BLaER1 treated with 17β-estradiol and CSF1 and Interleukin-3, amounts not matched to agents 10 nM and 100 nM (cell line): Measurements from ENCODE around the gene STEAP3.
"Not testable (repeated sequence)": the region's sequence is repeated elsewhere in the genome, so short reads cannot be mapped to it uniquely, and the experiment has no call there.

Experiments used
- H3K27ac ChIP-seq, 11 experiments: shearing (Covaris generic); formaldehyde crosslinking; 2 replicates each; pipeline ENCODE4 v1.8.1; 2022
- H3K27me3 ChIP-seq, 11 experiments: shearing (Covaris generic); formaldehyde crosslinking; 2 replicates each; pipeline ENCODE4 v1.8.1; 2022
- H3K36me3 ChIP-seq, 11 experiments: shearing (Covaris generic); formaldehyde crosslinking; 2 replicates each; pipeline ENCODE4 v1.8.1; 2022
- H3K4me1 ChIP-seq, 10 experiments: shearing (Covaris generic); formaldehyde crosslinking; 2 replicates each; pipeline ENCODE4 v1.8.1; 2022
- H3K4me2 ChIP-seq, 11 experiments: shearing (Covaris generic); formaldehyde crosslinking; 2 replicates each; pipeline ENCODE4 v1.8.1; 2022
- H3K4me3 ChIP-seq, 10 experiments: shearing (Covaris generic); formaldehyde crosslinking; 2 replicates each; pipeline ENCODE4 v1.8.1; 2022
- H3K9ac ChIP-seq, 11 experiments: shearing (Covaris generic); formaldehyde crosslinking; 2 replicates each; pipeline ENCODE4 v1.8.1; 2022
- H3K9me3 ChIP-seq, 11 experiments: shearing (Covaris generic); formaldehyde crosslinking; replicated peaks in 1 of 11; 2 replicates each; pipeline ENCODE4 v1.8.1; 2022
- H4K20me1 ChIP-seq, 11 experiments: shearing (Covaris generic); formaldehyde crosslinking; 2 replicates each; pipeline ENCODE4 v1.8.1; 2022
- Cebpa-rat ChIP-seq, 11 experiments: shearing (Covaris generic); IDR thresholded peaks; 2 replicates each; pipeline ENCODE4 v1.8.1; 2022

STEAP3 gene

DNA sequence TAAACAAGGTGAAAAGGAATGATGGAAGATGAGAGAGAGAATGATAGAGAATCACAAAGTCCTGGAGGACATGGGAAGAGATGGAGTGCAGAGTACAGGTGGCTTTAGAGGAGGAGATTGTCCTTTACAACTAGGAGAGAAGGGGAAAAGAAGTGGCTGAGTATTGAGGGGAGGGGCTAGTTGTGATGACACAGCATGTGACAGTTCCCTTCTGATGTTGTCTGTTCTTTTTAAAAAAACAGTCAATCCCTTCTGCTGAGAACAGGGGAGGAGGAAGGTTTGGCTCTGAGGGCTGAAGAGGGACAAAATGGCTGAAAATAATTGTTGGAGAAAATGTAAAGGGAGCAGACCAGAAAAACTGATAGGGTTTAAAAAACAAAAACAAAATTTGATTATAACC, 44.0 kb downstream of the STEAP3 start:
- Histone ChIP-seq H3K27me3 (no peaks in the 10 kb centered on the region), H3K9me3 (peaks cover 6 to 21% (median 15%) of the 10 kb centered on the region in 11 experiments; a peak in 21 of 22 replicates), H4K20me1 (no peaks in the 10 kb centered on the region), H3K4me3 (no peak overlapping the region), H3K4me1 (peaks cover 12 to 36% (median 29%) of the 10 kb centered on the region in 10 experiments), H3K4me2 (peak overlapping the region; percentile 2 to 46 (median 36); a peak in 13 of 22 replicates), H3K27ac (no peak overlapping the region), H3K36me3 (peaks cover 0 to 27% (median 0%) of the 10 kb centered on the region in 11 experiments; a peak in 5 of 22 replicates), H3K9ac (no peak overlapping the region)
- TF ChIP-seq Cebpa-rat (IDR thresholded peaks at IDR 0.05): no peak

DNA sequence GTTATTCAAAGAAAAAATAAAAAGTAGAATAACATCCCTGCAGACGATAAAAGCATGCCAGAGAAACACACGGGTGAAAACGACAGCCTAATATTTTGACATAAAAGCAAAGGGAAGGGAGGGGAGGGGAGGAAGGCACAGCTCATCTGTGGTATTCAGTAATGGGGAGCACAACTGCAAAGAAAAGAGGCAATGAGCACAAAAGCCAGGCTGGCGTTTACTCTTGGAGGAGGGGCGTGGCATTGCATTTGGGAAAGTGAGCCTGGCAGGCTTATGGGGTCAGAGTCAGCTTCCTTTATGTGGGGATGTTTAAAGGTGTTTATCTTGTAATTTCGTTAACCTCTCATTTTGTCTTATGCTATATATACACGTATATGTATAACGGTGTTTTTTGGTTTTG, 53.2 kb downstream of the STEAP3 start:
- no peaks in the 10 kb centered on the region for H3K27me3 ChIP-seq
- H4K20me1 ChIP-seq: no peaks in the 10 kb centered on the region
- H3K27ac ChIP-seq: no peak overlapping the region
- no peak for TF ChIP-seq Cebpa-rat (IDR thresholded peaks at IDR 0.05)
- H3K9ac ChIP-seq: no peak overlapping the region
- no peak overlapping the region for H3K4me3 ChIP-seq
- no peaks in the 10 kb centered on the region for H3K36me3 ChIP-seq
- peaks cover 0 to 4% (median 0%) of the 10 kb centered on the region in 11 experiments; a peak in 1 of 22 replicates for H3K9me3 ChIP-seq
- no peak overlapping the region; a peak in 2 of 22 replicates for H3K4me2 ChIP-seq
- peaks cover 6 to 23% (median 8%) of the 10 kb centered on the region in 10 experiments; a peak in 14 of 20 replicates for H3K4me1 ChIP-seq

DNA sequence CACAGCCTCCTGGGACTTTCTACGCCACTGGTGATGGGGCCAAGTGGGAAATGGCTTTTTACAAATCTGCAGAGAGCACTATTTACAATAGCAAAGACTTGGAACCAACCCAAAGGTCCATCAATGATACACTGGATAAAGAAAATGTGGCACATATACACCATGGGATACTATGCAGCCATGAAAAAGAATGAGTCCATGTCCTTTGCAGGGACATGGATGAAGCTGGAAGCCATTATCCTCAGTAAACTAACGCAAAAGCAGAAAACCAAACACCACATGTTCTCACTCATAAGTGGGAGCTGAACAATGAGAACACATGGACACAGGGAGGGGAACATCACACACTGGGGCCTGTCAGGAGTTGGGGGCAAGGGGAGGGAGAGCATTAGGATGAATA, 54.8 kb downstream of the STEAP3 start:
- not testable (repeated sequence) for H3K4me2 ChIP-seq, H3K9me3 ChIP-seq, H3K36me3 ChIP-seq, H3K9ac ChIP-seq, H3K27ac ChIP-seq, H4K20me1 ChIP-seq, H3K4me3 ChIP-seq, H3K27me3 ChIP-seq
- H3K4me1 ChIP-seq: peaks cover 7 to 38% (median 22%) of the 10 kb centered on the region in 10 experiments; a peak in 16 of 20 replicates

DNA sequence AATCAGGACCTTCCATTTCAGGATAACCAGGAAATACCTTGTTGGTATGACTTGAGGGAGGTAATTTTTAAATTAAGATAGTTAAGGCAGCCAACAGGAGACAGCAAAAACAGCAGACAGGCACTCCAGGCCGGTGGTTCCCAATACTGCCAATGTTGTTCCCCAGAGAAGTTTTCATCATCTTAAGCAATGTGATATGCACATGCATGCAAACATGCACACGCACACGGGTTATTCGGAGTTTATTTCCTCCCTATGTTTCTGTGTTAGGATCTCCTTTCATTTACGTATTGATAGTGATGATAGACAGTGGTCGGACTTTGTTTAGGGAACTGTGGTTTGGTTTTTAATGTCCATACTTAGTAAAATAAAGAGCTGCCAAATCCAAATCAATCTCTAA, 55.3 kb downstream of the STEAP3 start:
- no peak for TF ChIP-seq Cebpa-rat (IDR thresholded peaks at IDR 0.05)
- no peaks in the 10 kb centered on the region for H4K20me1 ChIP-seq
- H3K4me2 ChIP-seq: no peak overlapping the region
- peaks cover 7 to 44% (median 26%) of the 10 kb centered on the region in 10 experiments; a peak in 16 of 20 replicates for H3K4me1 ChIP-seq
- H3K27ac ChIP-seq: no peak overlapping the region
- H3K36me3 ChIP-seq: no peaks in the 10 kb centered on the region
- no peaks in the 10 kb centered on the region for H3K27me3 ChIP-seq
- no peak overlapping the region for H3K9ac ChIP-seq
- H3K4me3 ChIP-seq: no peak overlapping the region
- H3K9me3 ChIP-seq: peaks cover 0 to under 1% (median 0%) of the 10 kb centered on the region in 11 experiments; a peak in 1 of 22 replicates

DNA sequence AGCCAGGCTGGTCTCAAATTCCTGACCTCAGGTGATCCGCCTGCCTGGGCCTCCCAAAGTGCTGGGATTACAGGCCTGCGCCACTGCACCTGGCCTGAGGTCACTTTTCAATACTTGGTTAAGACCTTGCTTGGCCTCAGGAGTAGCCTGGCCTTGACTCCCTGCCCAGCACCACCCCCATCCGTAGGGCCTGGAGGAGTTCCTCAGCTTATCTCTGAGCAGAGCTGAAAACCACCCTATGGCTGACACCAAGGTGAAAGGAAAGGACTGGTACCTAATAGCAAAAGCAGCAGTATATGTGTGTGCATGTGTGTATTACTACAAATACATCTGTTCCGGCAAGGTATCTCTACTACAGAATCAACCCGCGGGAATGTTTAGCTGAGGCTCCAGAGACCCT, 56.0 kb downstream of the STEAP3 start:
- Histone ChIP-seq H3K4me3 (no peak overlapping the region), H4K20me1 (no peaks in the 10 kb centered on the region), H3K27ac (no peak overlapping the region), H3K4me2 (no peak overlapping the region), H3K9me3 (no peaks in the 10 kb centered on the region), H3K27me3 (no peaks in the 10 kb centered on the region), H3K36me3 (no peaks in the 10 kb centered on the region), H3K9ac (no peak overlapping the region), H3K4me1 (peaks cover 7 to 50% (median 31%) of the 10 kb centered on the region in 10 experiments; a peak in 16 of 20 replicates)
- no peak for TF ChIP-seq Cebpa-rat (IDR thresholded peaks at IDR 0.05)

DNA sequence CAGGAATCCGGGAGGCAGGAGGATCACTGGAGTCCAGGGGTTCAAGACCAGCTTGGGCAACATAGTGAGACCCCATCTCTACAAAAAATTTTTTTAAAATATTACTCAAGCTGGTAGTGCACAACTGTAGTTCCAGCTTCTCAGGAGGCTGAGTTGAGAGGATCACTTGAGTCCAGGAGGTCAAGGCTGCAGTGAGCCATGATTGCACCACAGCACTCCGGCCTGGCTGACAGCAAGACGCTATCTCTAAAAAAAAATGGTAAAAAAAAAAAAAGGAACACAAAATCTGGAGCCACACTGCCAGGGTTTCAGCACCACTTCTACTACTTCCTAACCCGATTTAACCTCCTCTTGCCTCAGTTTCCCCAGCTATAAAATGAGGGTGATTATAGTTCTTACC, 57.0 kb downstream of the STEAP3 start:
- no peak overlapping the region for H3K4me3 ChIP-seq
- no peak for TF ChIP-seq Cebpa-rat (IDR thresholded peaks at IDR 0.05)
- H3K9ac ChIP-seq: no peak overlapping the region
- no peak overlapping the region for H3K27ac ChIP-seq
- H3K9me3 ChIP-seq: no peaks in the 10 kb centered on the region
- no peaks in the 10 kb centered on the region for H3K27me3 ChIP-seq
- H3K4me2 ChIP-seq: peak overlapping the region in 6 of 11 experiments; percentile 1 to 31 (median 16); a peak in 1 of 22 replicates
- peaks cover 7 to 50% (median 31%) of the 10 kb centered on the region in 10 experiments; a peak in 16 of 20 replicates for H3K4me1 ChIP-seq
- no peaks in the 10 kb centered on the region for H4K20me1 ChIP-seq
- no peaks in the 10 kb centered on the region for H3K36me3 ChIP-seq

DNA sequence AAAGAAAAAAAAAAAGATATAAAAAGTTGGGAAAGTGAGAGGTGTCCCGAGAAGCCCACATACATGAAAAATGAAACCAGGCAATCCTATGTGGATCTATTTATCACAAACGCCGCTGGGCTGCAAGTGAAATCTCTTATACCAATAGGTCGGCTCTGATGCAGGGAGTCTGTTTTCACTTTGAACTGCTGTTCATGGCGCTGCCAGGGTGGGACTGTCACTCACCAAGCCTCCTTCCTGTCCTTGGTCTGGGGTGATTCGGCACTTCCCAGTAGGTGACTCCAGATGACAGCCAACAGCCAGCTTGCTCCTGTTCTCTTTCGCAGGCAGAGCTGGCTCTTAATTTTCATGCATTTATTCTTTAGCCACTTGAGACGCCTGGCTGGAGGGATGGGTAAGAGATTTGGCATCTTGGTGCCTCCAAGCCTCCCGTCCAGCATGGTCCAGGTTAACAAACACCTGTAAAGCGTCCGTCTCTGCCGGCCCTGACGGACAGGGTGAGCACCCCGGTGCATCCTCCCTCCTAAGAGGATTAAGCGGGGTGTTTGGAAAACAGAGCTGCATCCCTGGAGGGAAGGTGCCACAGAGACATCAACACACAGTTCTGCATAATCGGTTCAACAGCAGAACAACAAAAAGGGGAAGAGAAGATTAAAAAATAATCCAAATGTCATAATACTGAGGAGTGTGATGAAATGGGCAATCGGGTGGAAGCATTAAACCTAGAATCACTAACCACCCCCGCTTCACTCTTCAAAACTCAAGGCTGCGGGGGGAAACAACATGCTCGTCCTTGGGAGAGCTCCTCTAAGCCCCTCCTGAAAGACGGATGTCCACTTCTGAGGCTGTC, 58.7 kb downstream of the STEAP3 start:
- no peaks in the 10 kb centered on the region for H3K9me3 ChIP-seq
- H3K4me1 ChIP-seq: peaks cover 7 to 42% (median 29%) of the 10 kb centered on the region in 10 experiments; a peak in 16 of 20 replicates
- peak in 1 of 11 experiments; percentile 55; a peak in 2 of 22 replicates for TF ChIP-seq Cebpa-rat (IDR thresholded peaks at IDR 0.05)
- H3K27me3 ChIP-seq: no peaks in the 10 kb centered on the region
- H4K20me1 ChIP-seq: no peaks in the 10 kb centered on the region
- peak overlapping the region in 6 of 11 experiments; percentile 8 to 75 (median 51); a peak in 10 of 22 replicates for H3K27ac ChIP-seq
- H3K9ac ChIP-seq: peak overlapping the region in 3 of 11 experiments; percentile 3 to 31 (median 15); a peak in 3 of 22 replicates
- H3K4me2 ChIP-seq: peak overlapping the region in 8 of 11 experiments; percentile 25 to 83 (median 63); a peak in 14 of 22 replicates
- peak overlapping the region in 1 of 10 experiments; percentile 23; a peak in 1 of 20 replicates for H3K4me3 ChIP-seq
- no peaks in the 10 kb centered on the region for H3K36me3 ChIP-seq

DNA sequence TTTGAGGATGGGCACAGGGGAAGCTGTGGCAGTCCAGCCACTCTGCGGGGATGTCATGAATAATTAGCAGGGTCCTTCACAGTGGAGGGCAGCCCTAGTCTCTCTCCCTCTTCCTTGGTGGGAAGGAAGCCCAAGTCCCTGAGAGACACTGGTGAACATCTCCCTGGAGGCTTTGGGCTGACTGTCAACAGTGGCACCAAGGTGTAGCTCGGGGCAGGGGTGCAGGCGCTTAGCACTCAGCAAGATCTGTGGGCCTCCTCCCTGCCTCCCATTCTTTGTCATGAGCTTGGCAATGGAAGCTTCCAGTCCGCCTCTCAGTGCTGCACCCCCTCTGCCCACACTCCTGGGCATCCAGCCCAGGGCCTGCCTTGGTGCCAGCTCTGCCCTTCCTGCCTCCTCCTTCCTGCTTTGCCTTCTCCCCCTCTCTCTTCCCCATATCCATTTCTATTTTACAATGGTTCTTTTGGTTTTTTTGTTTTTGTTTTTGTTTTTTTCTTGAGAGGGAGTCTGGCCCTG, 59.4 kb downstream of the STEAP3 start:
- H3K4me2 ChIP-seq: peak overlapping the region in 8 of 11 experiments; percentile 25 to 83 (median 63); a peak in 14 of 22 replicates
- no peaks in the 10 kb centered on the region for H3K36me3 ChIP-seq
- peaks cover 7 to 42% (median 29%) of the 10 kb centered on the region in 10 experiments; a peak in 16 of 20 replicates for H3K4me1 ChIP-seq
- no peak for TF ChIP-seq Cebpa-rat (IDR thresholded peaks at IDR 0.05)
- no peaks in the 10 kb centered on the region for H3K27me3 ChIP-seq
- peak overlapping the region in 3 of 11 experiments; percentile 3 to 31 (median 15); a peak in 3 of 22 replicates for H3K9ac ChIP-seq
- 0 out of 20 replicates have a peak overlapping the region, but pooled peaks of 1 of the 10 experiments have one; percentile 23 for H3K4me3 ChIP-seq
- no peaks in the 10 kb centered on the region for H3K9me3 ChIP-seq
- no peaks in the 10 kb centered on the region for H4K20me1 ChIP-seq
- peak overlapping the region in 7 of 11 experiments; percentile 8 to 75 (median 40); a peak in 11 of 22 replicates for H3K27ac ChIP-seq

DNA sequence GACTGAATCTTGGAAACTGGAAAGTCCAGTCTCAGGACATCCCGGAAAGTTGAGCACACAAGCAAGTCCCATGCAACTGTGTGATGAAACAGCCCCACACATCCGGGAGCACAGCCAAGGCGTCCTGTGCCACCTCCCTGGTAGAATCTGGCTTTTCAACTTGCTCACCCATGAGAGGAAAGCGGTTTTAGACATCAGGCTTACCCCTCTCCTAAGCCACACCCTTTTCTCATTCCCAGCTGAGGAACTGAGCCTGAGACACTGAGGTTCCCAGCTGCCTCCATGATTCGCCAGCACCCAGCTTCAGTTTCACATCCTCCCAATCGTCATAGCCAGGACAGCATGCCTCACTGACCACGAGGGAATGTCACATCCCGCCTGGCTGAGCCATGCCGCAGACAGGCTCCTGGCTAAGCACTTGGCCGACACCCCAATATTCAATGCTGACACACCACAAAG, 60.3 kb downstream of the STEAP3 start:
- Histone ChIP-seq H3K4me3 (no peak overlapping the region), H3K9ac (no peak overlapping the region), H3K27ac (peak overlapping the region in 3 of 11 experiments; percentile 9 to 74 (median 67); a peak in 4 of 22 replicates), H3K9me3 (no peaks in the 10 kb centered on the region), H3K27me3 (no peaks in the 10 kb centered on the region), H4K20me1 (no peaks in the 10 kb centered on the region), H3K4me1 (peaks cover 7 to 42% (median 29%) of the 10 kb centered on the region in 10 experiments; a peak in 16 of 20 replicates), H3K36me3 (no peaks in the 10 kb centered on the region), H3K4me2 (peak overlapping the region in 9 of 11 experiments; percentile 13 to 83 (median 52); a peak in 14 of 22 replicates)
- TF ChIP-seq Cebpa-rat (IDR thresholded peaks at IDR 0.05): no peak
